B cell (primary cell): ENCODE data around the gene UBA1. TPM values are rescaled to one million over a fixed set of nuclear protein-coding genes. Genes with fewer than 3 reads are reported as not detected.
A peak's percentile ranks its signal among the peaks of the same experiment; 100 is the strongest.

Experiments used
- ATAC-seq: fragments of 200-7000 bp; cut with Tn5 transposase; one replicate; pipeline ENCODE4 v1.10.0; 2021; ENCODE audit warnings: low read depth, mild to moderate bottlenecking, moderate number of reproducible peaks, moderate library complexity
- CTCF ChIA-PET: fragments of 350-600 bp; sonication (Branson Sonifier 250); formaldehyde crosslinking; loops from one replicate; lab custom pipeline; 2021; ENCODE audit warnings: antibody characterized with exemption, inconsistent platforms; lab: Charles Lee
- POLR2A ChIA-PET: fragments of 350-600 bp; sonication (Branson Sonifier 250); formaldehyde crosslinking; loops from one replicate; lab custom pipeline; 2021; ENCODE audit warnings: antibody characterized with exemption; lab: Charles Lee
- DNase-seq: peaks from one replicate; pipeline ENCODE4 v3.0.0; 2013
- H2AFZ ChIP-seq: 2 replicates; pipeline ENCODE4 v1.6.1; 2012; ENCODE audit warnings: mild to moderate bottlenecking, low read depth, low read length; ENCODE audit not compliant: insufficient read depth, poor library complexity, severe bottlenecking
- H3K27ac ChIP-seq, 2 donors: 1 replicate in 1 of 2; 2 replicates in 1 of 2; pipeline ENCODE4 v1.5.1; 2012 to 2013; ENCODE audit warnings: low read length in 2 of 2, mild to moderate bottlenecking in 2 of 2, moderate library complexity in 1 of 2
- H3K27me3 ChIP-seq, 4 experiments: fragments of 200-600 bp in 1 of 4; sonication (generic) in 1 of 4; replicated peaks in 1 of 4; 1 replicate in 2 of 4; 2 replicates in 2 of 4; pipeline versions ENCODE4 v1.6.1 to v1.7.0; 2013 to 2016; ENCODE audit warnings: low read length in 3 of 4, mild to moderate bottlenecking in 2 of 4, mixed read lengths in 1 of 4, moderate library complexity in 1 of 4; ENCODE audit not compliant: insufficient read depth in 4 of 4, control insufficient read depth in 3 of 4; ENCODE audit errors: control extremely low read depth in 1 of 4
- H3K36me3 ChIP-seq, 2 experiments: replicated peaks in 1 of 2; 1 replicate in 1 of 2; 2 replicates in 1 of 2; pipeline versions ENCODE4 v1.6.1 to v1.7.1; 2013; ENCODE audit warnings: low read length in 1 of 2; ENCODE audit not compliant: insufficient read depth in 2 of 2, control insufficient read depth in 1 of 2; ENCODE audit errors: control extremely low read depth in 1 of 2, extremely low read depth in 1 of 2
- H3K4me1 ChIP-seq, 2 donors: fragments of 200-600 bp in 1 of 2; sonication (generic) in 1 of 2; 1 replicate in 1 of 2; 2 replicates in 1 of 2; pipeline versions ENCODE4 v1.5.1 to v1.6.1; 2013 to 2017; ENCODE audit warnings: low read length in 2 of 2; ENCODE audit not compliant: control insufficient read depth in 2 of 2, insufficient read depth in 2 of 2
- H3K4me2 ChIP-seq: replicated peaks from 2 replicates; pipeline ENCODE3; 2012; ENCODE audit warnings: mild to moderate bottlenecking, low read depth, low read length; ENCODE audit not compliant: poor library complexity, severe bottlenecking
- H3K4me3 ChIP-seq, 5 experiments: fragments of 200-600 bp in 1 of 5; sonication (generic) in 1 of 5; 1 replicate in 3 of 5; 2 replicates in 2 of 5; pipeline versions ENCODE4 v1.5.1 to v1.7.0; 2011 to 2016; ENCODE audit warnings: low read length in 4 of 5, mild to moderate bottlenecking in 4 of 5, low read depth in 2 of 5, control low read depth in 1 of 5, moderate library complexity in 1 of 5; ENCODE audit not compliant: insufficient read depth in 1 of 5; ENCODE audit errors: control extremely low read depth in 1 of 5, extremely low read depth in 1 of 5
- H3K79me2 ChIP-seq: fragments of 200-600 bp; sonication (generic); one replicate; pipeline ENCODE4 v1.6.0; 2016; ENCODE audit warnings: low read length; ENCODE audit not compliant: control insufficient read depth, insufficient read depth
- H3K9ac ChIP-seq: fragments of 200-600 bp; sonication (generic); 2 replicates; pipeline ENCODE4 v1.6.1; 2017; ENCODE audit warnings: mild to moderate bottlenecking, low read length, moderate library complexity
- H3K9me3 ChIP-seq, 3 donors: one replicate each; pipeline versions ENCODE4 v1.6.1 to v1.7.1; 2013; ENCODE audit warnings: low read length in 2 of 3; ENCODE audit not compliant: control insufficient read depth in 2 of 3, insufficient read depth in 1 of 3; ENCODE audit errors: control extremely low read depth in 1 of 3
- H4K20me1 ChIP-seq: 2 replicates; pipeline ENCODE4 v1.6.0; 2012; ENCODE audit warnings: mild to moderate bottlenecking, low read length; ENCODE audit not compliant: insufficient read depth, control insufficient read depth, poor library complexity, severe bottlenecking
- H3K27ac Mint-ChIP-seq: one replicate; pipeline ENCODE4 v1.8.0; 2021; ENCODE audit warnings: mixed read lengths
- H3K27me3 Mint-ChIP-seq: one replicate; pipeline ENCODE4 v1.8.0; 2021; ENCODE audit warnings: mixed read lengths
- H3K4me1 Mint-ChIP-seq: one replicate; pipeline ENCODE4 v1.8.0; 2021; ENCODE audit warnings: mixed read lengths
- H3K4me3 Mint-ChIP-seq: one replicate; pipeline ENCODE4 v1.8.0; 2021; ENCODE audit warnings: mixed read lengths
- H3K9me3 Mint-ChIP-seq: one replicate; pipeline ENCODE4 v1.8.0; 2022; ENCODE audit warnings: mixed read lengths; ENCODE audit not compliant: insufficient read depth
- CTCF ChIP-seq: fragments of 200-600 bp; IDR thresholded peaks from one replicate; pipeline ENCODE4 v1.8.0; 2022; ENCODE audit warnings: antibody characterized with exemption, mild to moderate bottlenecking
- EZH2 ChIP-seq: IDR thresholded peaks from 2 replicates; pipeline ENCODE4 v1.6.1; 2012; ENCODE audit warnings: borderline replicate concordance, low read depth, mild to moderate bottlenecking, moderate library complexity, low read length; ENCODE audit not compliant: insufficient read depth, poor library complexity, severe bottlenecking
- WGBS: methylation state at CpG from one replicate; pipeline ENCODE4 v1.1.5; 2013; ENCODE audit warnings: missing lambda C conversion rate; ENCODE audit not compliant: insufficient coverage; 5-methylcytosine and 5-hydroxymethylcytosine counted together
- intact Hi-C: fragments of 100-400 bp; cut with micrococcal nuclease; formaldehyde crosslinking; loops from one replicate; pipeline ENCODE4 v1.10.0; 2022
- polyA plus RNA-seq: library from polyadenylated mRNA; depleted of rRNA; stranded (reverse); fragments of >200 nt; gene quantifications from 2 replicates; pipeline ENCODE4 v1.2.3, GENCODE V29; 2012
- total RNA-seq, 2 donors: library from RNA; stranded (reverse); fragments of 120-200 nt in 1 of 2; gene quantifications; 1 replicate in 1 of 2; 2 replicates in 1 of 2; pipeline versions ENCODE4 v1.2.3 to v1.2.4, GENCODE V29; 2013 to 2022

The UBA1 gene
- total and polyA plus RNA-seq, 2 donors (not counting 1 experiment from before 2014, with no cell fraction given) = 166 to 211 TPM

DNA sequence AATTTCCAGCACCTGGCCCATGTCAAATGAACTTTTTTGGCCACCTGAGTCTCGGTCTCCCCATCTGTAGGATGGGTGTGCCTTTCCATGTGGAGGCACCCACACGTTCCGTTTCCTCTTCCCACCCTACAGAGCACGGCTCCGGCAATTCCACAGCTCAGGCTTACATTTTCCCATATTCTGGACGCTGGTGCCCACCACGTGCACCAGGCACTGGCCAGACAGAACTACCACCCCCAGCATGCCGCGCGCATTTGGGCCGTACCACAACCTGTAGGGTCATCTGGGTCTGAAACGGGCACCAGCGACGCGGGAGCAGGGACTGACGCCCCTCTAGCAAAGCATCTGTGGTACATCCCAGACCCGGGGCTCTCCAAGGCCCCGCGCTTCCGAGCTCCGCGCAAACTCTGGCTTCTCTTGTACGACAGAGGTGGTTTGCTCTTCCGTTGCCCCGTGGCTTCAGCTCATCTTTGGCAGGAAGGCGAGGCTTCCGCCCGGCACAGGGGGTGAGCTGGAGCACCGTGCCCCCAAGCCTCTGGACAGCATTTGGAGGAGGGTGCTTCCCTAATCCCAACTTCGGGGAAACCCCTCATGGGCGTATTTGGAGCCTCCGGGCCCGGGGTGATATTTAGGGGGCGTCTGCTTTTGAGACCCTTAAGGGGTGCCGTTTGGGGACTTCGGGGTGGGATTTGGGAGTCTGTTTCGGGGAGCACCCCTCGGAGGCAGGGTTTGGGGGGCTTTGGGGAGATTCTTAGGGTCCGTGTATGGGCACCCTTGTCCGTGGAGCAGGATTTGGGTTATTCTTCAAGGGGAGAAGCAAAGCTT, 3.0 kb upstream of the UBA1 start:
- no peaks in the 10 kb centered on the region for H3K27me3 ChIP-seq
- peak overlapping the region; percentile 91 for H3K4me3 Mint-ChIP-seq
- peak overlapping the region; percentile 90 for H3K4me2 ChIP-seq
- peaks cover 24% of the 10 kb centered on the region for H3K79me2 ChIP-seq
- no peaks in the 10 kb centered on the region for H3K9me3 ChIP-seq
- H3K27ac ChIP-seq = peak overlapping the region; percentile 78 to 84
- H3K9me3 Mint-ChIP-seq = no peaks in the 10 kb centered on the region
- 0% methylated on average over 23 of the region's 40 CpGs for WGBS
- H3K4me1 ChIP-seq = peaks cover 26 to 41% of the 10 kb centered on the region in 2 donors
- intact Hi-C loops = loop anchor here (5.0 kb wide), 2 partner anchors 122 to 462 kb away; partner anchors contain the start of gene ELK1
- CTCF ChIA-PET = interaction anchor here (2.4 to 3.8 kb wide), 2 partner anchors 193 to 333 kb away, joined by 22 to 23 read pairs; no protein-coding TSS in a partner anchor
- H4K20me1 ChIP-seq = no peaks in the 10 kb centered on the region
- DNase-seq (peak; percentile 90), ATAC-seq (peak; percentile 75)
- H3K4me3 ChIP-seq = peak overlapping the region; percentile 44 to 80 (median 66)
- H3K27ac Mint-ChIP-seq = peak overlapping the region; percentile 88
- peak overlapping the region; percentile 80 for H2AFZ ChIP-seq
- H3K9ac ChIP-seq = peak overlapping the region; percentile 82
- peaks cover 40% of the 10 kb centered on the region for H3K4me1 Mint-ChIP-seq
- no peaks in the 10 kb centered on the region for H3K27me3 Mint-ChIP-seq
- peaks cover 0 to 4% of the 10 kb centered on the region in 2 experiments for H3K36me3 ChIP-seq
- TF ChIP-seq CTCF = no peak
- no peak for TF ChIP-seq EZH2
- POLR2A ChIA-PET = interaction anchor here (0.7 to 1.6 kb wide), 6 partner anchors 27 to 371 kb away, joined by 3 to 11 read pairs (median 6); partner anchors contain the start of genes ARAF, CDK16, NDUFB11 and RBM10
